Adrenal gland (tissue), 12 donors: Measurements from ENCODE around the gene HIBADH. TPM values are rescaled to one million over a fixed set of nuclear protein-coding genes. Genes with fewer than 3 reads are reported as not detected.
"Not testable (repeated sequence)": the region's sequence is repeated elsewhere in the genome, so short reads cannot be mapped to it uniquely, and the experiment has no call there.

Experiments
- DNase-seq, 7 donors: peaks; one replicate each; pipeline ENCODE4 v3.0.0-alpha.2; 2019 to 2020
- H3K27ac ChIP-seq, 5 donors: fragments of 200-600 bp; sonication (generic) in 4 of 5; 1 replicate in 3 of 5; 2 replicates in 2 of 5; pipeline versions ENCODE4 v1.5.1 to v1.8.0; 2016 to 2020; ENCODE audit warnings: mild to moderate bottlenecking in 1 of 5
- H3K27me3 ChIP-seq: fragments of 200-600 bp; 2 replicates; pipeline ENCODE4 v1.8.0; 2021
- H3K36me3 ChIP-seq, 2 donors: fragments of 200-600 bp; replicated peaks in 1 of 2; 1 replicate in 1 of 2; 2 replicates in 1 of 2; pipeline versions ENCODE4 v1.5.1 to v1.8.0; 2018 to 2022
- H3K4me1 ChIP-seq, 2 donors: fragments of 200-600 bp; replicated peaks in 1 of 2; 1 replicate in 1 of 2; 2 replicates in 1 of 2; pipeline versions ENCODE4 v1.5.1 to v1.8.0; 2018 to 2021
- H3K4me3 ChIP-seq, 4 donors: fragments of 200-600 bp; sonication (generic) in 3 of 4; one replicate each; pipeline ENCODE4 v1.5.1; 2016 to 2018
- H3K9me3 ChIP-seq, 3 donors: fragments of 200-600 bp; sonication (generic) in 1 of 3; replicated peaks in 1 of 3; 1 replicate in 2 of 3; 2 replicates in 1 of 3; pipeline versions ENCODE4 v1.5.1 to v1.8.0; 2016 to 2021
- CTCF ChIP-seq, 6 experiments: fragments of 450-650 bp in 4 of 6; fragments of 200-600 bp in 2 of 6; sonication (generic) in 1 of 6; IDR thresholded peaks; 1 replicate in 5 of 6; 2 replicates in 1 of 6; pipeline versions ENCODE4 v1.5.1 to v1.8.0; 2016 to 2021; ENCODE audit warnings: antibody characterized with exemption in 6 of 6, mild to moderate bottlenecking in 2 of 6, moderate library complexity in 1 of 6
- POLR2A ChIP-seq, 2 donors: fragments of 450-650 bp; IDR thresholded peaks; one replicate each; pipeline ENCODE4 v1.6.1; 2017; ENCODE audit warnings: antibody characterized with exemption in 2 of 2, mild to moderate bottlenecking in 2 of 2, moderate library complexity in 1 of 2
- WGBS, 4 donors: extraction: QIAGEN DNeasy Blood & Tissue Kit in 2 of 4; methylation state at CpG; one replicate each; pipeline versions ENCODE4 v1.1.5 to v1.1.7; 2013 to 2017; 5-methylcytosine and 5-hydroxymethylcytosine counted together
- intact Hi-C, 2 donors: fragments of 100-400 bp; cut with DNase I; formaldehyde crosslinking; loops; one replicate each; pipeline versions ENCODE4 v1.14.1 to v1.15.0; 2022 to 2023
- polyA plus RNA-seq, 3 donors: library from polyadenylated mRNA; stranded (reverse); fragments of 200-250 nt in 2 of 3; fragments of 350-450 nt in 1 of 3; fragmentation: Illumina TruSeq in 1 of 3; extraction: RNeasy Lipid Tissue Mini Kit (QIAGEN cat#74804) in 1 of 3; gene quantifications; one replicate each; pipeline ENCODE4 v1.2.3, GENCODE V29; 2013 to 2014
- total RNA-seq, 9 donors: library from RNA; depleted of rRNA in 4 of 9; stranded (reverse); fragments of >200 nt in 4 of 9; fragments of 120-200 nt in 1 of 9; fragmentation: NEBNext Ultra II Directional in 1 of 9; extraction: Animal tissue kit (Norgen Biotek cat#: 25700) in 1 of 9; gene quantifications; one replicate each; pipeline versions ENCODE4 v1.1.0 to v1.2.4, GENCODE V29; 2013 to 2023
- donor health status: healthy with polysubstance abuse.
- donor health status: Bipolar disorder and iron deficiency.
- donor health status: DM: yes; HTN: yes; CAD: no.
- donor health status: DM: no; HTN: no; CAD: no.
- donor health status: DM: no; HTN: no; CAD: no.
- donor health status: DM: yes; HTN: yes; CAD: no.

HIBADH gene
- total and polyA plus RNA-seq, 12 donors = 42.9 to 227 (median 130) TPM

GRCh38 chr7:27677912-27678612, 15.4 kb upstream of the HIBADH start:
- peak overlapping the region in 2 of 5 donors; percentile 13 to 63 for H3K27ac ChIP-seq
- intact Hi-C loops = no loop called here
- no peaks in the 10 kb centered on the region for H3K36me3 ChIP-seq
- H3K27me3 ChIP-seq = no peaks in the 10 kb centered on the region
- no peaks in the 10 kb centered on the region for H3K9me3 ChIP-seq
- no peak for DNase-seq
- 57 to 77% (median 63%) methylated on average over 3 of the region's 3 CpGs for WGBS, 4 donors
- peaks cover 0 to 4% of the 10 kb centered on the region in 2 donors for H3K4me1 ChIP-seq
- TF ChIP-seq POLR2A (IDR thresholded peaks at IDR 0.05) (no peak), CTCF (IDR thresholded peaks at IDR 0.05) (no peak)
- no peak overlapping the region for H3K4me3 ChIP-seq

GRCh38 chr7:27674126-27674525, 11.4 kb upstream of the HIBADH start:
- H3K36me3 ChIP-seq, H3K9me3 ChIP-seq, DNase-seq, H3K27me3 ChIP-seq, H3K4me3 ChIP-seq, intact Hi-C loops, H3K4me1 ChIP-seq, H3K27ac ChIP-seq: not testable (repeated sequence)
- WGBS, 4 donors = 92 to 100% (median 98%) methylated on average over 2 to 3 of the region's 3 CpGs

GRCh38 chr7:27671675-27672074, 9.0 kb upstream of the HIBADH start:
- 47 to 59% (median 51%) methylated on average over 3 of the region's 3 CpGs for WGBS, 4 donors
- Histone ChIP-seq H3K27ac (no peak overlapping the region), H3K9me3 (no peaks in the 10 kb centered on the region), H3K27me3 (no peaks in the 10 kb centered on the region), H3K4me1 (no peaks in the 10 kb centered on the region), H3K4me3 (no peak overlapping the region), H3K36me3 (no peaks in the 10 kb centered on the region)
- DNase-seq = no peak
- intact Hi-C loops = no loop called here
- no peak for TF ChIP-seq POLR2A (IDR thresholded peaks at IDR 0.05)
- TF ChIP-seq CTCF (IDR thresholded peaks at IDR 0.05) = no peak

GRCh38 chr7:27670676-27671075, 8.0 kb upstream of the HIBADH start:
- Histone ChIP-seq H3K4me3 (no peak overlapping the region), H3K27me3 (no peaks in the 10 kb centered on the region), H3K36me3 (no peaks in the 10 kb centered on the region), H3K4me1 (no peaks in the 10 kb centered on the region), H3K9me3 (no peaks in the 10 kb centered on the region), H3K27ac (no peak overlapping the region)
- intact Hi-C loops = no loop called here
- no peak for DNase-seq
- WGBS, 4 donors = 40 to 59% (median 42%) methylated on average over 2 of the region's 2 CpGs
- no peak for TF ChIP-seq CTCF (IDR thresholded peaks at IDR 0.05)
- TF ChIP-seq POLR2A (IDR thresholded peaks at IDR 0.05) = no peak

GRCh38 chr7:27670177-27670576, 7.5 kb upstream of the HIBADH start:
- 86 to 88% (median 87%) methylated on average over 2 of the region's 2 CpGs for WGBS, 4 donors
- DNase-seq = no peak
- TF ChIP-seq POLR2A (IDR thresholded peaks at IDR 0.05) (no peak), CTCF (IDR thresholded peaks at IDR 0.05) (no peak)

More at GRCh38 chr7:27670177-27670576, 7.5 kb upstream of the HIBADH start:
- intact Hi-C loops = no loop called here
- Histone ChIP-seq H3K27ac (no peak overlapping the region), H3K4me1 (no peaks in the 10 kb centered on the region), H3K36me3 (no peaks in the 10 kb centered on the region), H3K4me3 (no peak overlapping the region), H3K9me3 (no peaks in the 10 kb centered on the region), H3K27me3 (no peaks in the 10 kb centered on the region)
